Liver (tissue), 9 donors: ENCODE measurements around the gene GIMAP8. TPM values are rescaled to one million over a fixed set of nuclear protein-coding genes. Genes with fewer than 3 reads are reported as not detected.

Experiments
- DNase-seq: peaks from one replicate; pipeline ENCODE4 v3.0.0-alpha.2; 2017; ENCODE audit warnings: low spot score
- H3K27ac ChIP-seq, 2 donors: one replicate each; pipeline ENCODE4 v1.7.0; 2013; ENCODE audit warnings: inconsistent platforms in 2 of 2, low read length in 2 of 2, control low read depth in 1 of 2, low read depth in 1 of 2, mild to moderate bottlenecking in 1 of 2
- H3K27me3 ChIP-seq, 4 donors: one replicate each; pipeline versions ENCODE4 v1.6.1 to v1.7.0; 2013; ENCODE audit warnings: low read length in 3 of 4, inconsistent platforms in 1 of 4, mild to moderate bottlenecking in 1 of 4, moderate library complexity in 1 of 4; ENCODE audit not compliant: control insufficient read depth in 4 of 4, insufficient read depth in 4 of 4
- H3K36me3 ChIP-seq, 4 donors: one replicate each; pipeline versions ENCODE4 v1.6.1 to v1.7.0; 2013; ENCODE audit warnings: low read length in 3 of 4, mild to moderate bottlenecking in 3 of 4, low read depth in 1 of 4, moderate library complexity in 1 of 4; ENCODE audit not compliant: control insufficient read depth in 4 of 4, insufficient read depth in 3 of 4
- H3K4me1 ChIP-seq, 4 donors: one replicate each; pipeline versions ENCODE4 v1.6.1 to v1.7.0; 2013; ENCODE audit warnings: low read length in 3 of 4, mild to moderate bottlenecking in 3 of 4, moderate library complexity in 1 of 4; ENCODE audit not compliant: control insufficient read depth in 4 of 4, insufficient read depth in 4 of 4
- H3K4me3 ChIP-seq, 3 donors: one replicate each; pipeline versions ENCODE4 v1.6.1 to v1.7.0; 2013; ENCODE audit warnings: low read length in 3 of 3, control low read depth in 1 of 3, low read depth in 1 of 3, mild to moderate bottlenecking in 1 of 3
- H3K9ac ChIP-seq, 2 donors: one replicate each; pipeline ENCODE4 v1.7.0; 2013; ENCODE audit warnings: low read length in 2 of 2, mild to moderate bottlenecking in 2 of 2, moderate library complexity in 2 of 2, control low read depth in 1 of 2, low read depth in 1 of 2
- H3K9me3 ChIP-seq, 4 donors: one replicate each; pipeline versions ENCODE4 v1.6.1 to v1.7.0; 2013; ENCODE audit warnings: low read length in 3 of 4; ENCODE audit not compliant: control insufficient read depth in 4 of 4
- CTCF ChIP-seq: fragments of 150-350 bp; IDR thresholded peaks from 2 replicates; pipeline ENCODE4 v1.5.1; 2017; ENCODE audit warnings: improper control_type of control experiment, low read depth, low read length; ENCODE audit not compliant: missing input control
- EGR1 ChIP-seq, 2 donors: IDR thresholded peaks; 2 replicates each; pipeline ENCODE4 v1.6.1; 2016 to 2018; ENCODE audit warnings: antibody characterized with exemption in 2 of 2, low read depth in 2 of 2
- FOXA1 ChIP-seq: IDR thresholded peaks from 2 replicates; pipeline ENCODE4 v1.6.1; 2016; ENCODE audit warnings: antibody characterized with exemption
- FOXA2 ChIP-seq: IDR thresholded peaks from 2 replicates; pipeline ENCODE4 v1.6.1; 2016; ENCODE audit warnings: antibody characterized with exemption
- HNF4A ChIP-seq, 2 donors: conservative IDR thresholded peaks; 2 replicates each; pipeline ENCODE4 v1.6.1; 2016; ENCODE audit warnings: antibody characterized with exemption in 2 of 2, mild to moderate bottlenecking in 2 of 2
- JUND ChIP-seq, 2 donors: IDR thresholded peaks; 2 replicates each; pipeline ENCODE4 v1.6.1; 2016; ENCODE audit warnings: antibody characterized with exemption in 2 of 2
- MAX ChIP-seq: IDR thresholded peaks from 2 replicates; pipeline ENCODE4 v1.6.1; 2016; ENCODE audit warnings: antibody characterized with exemption
- RAD21 ChIP-seq, 2 donors: IDR thresholded peaks; 2 replicates each; pipeline ENCODE4 v1.6.1; 2016; ENCODE audit warnings: antibody characterized with exemption in 2 of 2, mild to moderate bottlenecking in 2 of 2
- REST ChIP-seq: IDR thresholded peaks from 2 replicates; pipeline ENCODE4 v1.6.1; 2016; ENCODE audit warnings: antibody characterized with exemption, mild to moderate bottlenecking
- RXRA ChIP-seq, 2 donors: IDR thresholded peaks; 2 replicates each; pipeline ENCODE4 v1.6.1; 2017 to 2018; ENCODE audit warnings: antibody characterized with exemption in 2 of 2, mild to moderate bottlenecking in 1 of 2
- YY1 ChIP-seq: IDR thresholded peaks from 2 replicates; pipeline ENCODE4 v1.6.1; 2016; ENCODE audit warnings: antibody characterized with exemption, mild to moderate bottlenecking
- WGBS: extraction: QIAGEN DNeasy Blood & Tissue Kit; methylation state at CpG from one replicate; pipeline ENCODE4 v1.1.7; 2013; 5-methylcytosine and 5-hydroxymethylcytosine counted together
- polyA plus RNA-seq, 2 donors: library from polyadenylated mRNA; stranded (reverse) in 1 of 2; unstranded in 1 of 2; fragments of 200-250 nt in 1 of 2; fragments of >200 nt in 1 of 2; fragmentation: Nextera tagmentation in 1 of 2; extraction: Ambion mirVana in 1 of 2; gene quantifications; one replicate each; pipeline versions ENCODE4 v1.2.1 to v1.2.3, GENCODE V29; 2013 to 2015
- total RNA-seq, 2 donors: library from RNA; depleted of rRNA; stranded (reverse); fragments of >200 nt; gene quantifications; one replicate each; pipeline ENCODE4 v1.2.3, GENCODE V29; 2014
- TF ChIP-seq, protein P1 (sequence below): IDR thresholded peaks from 2 replicates; pipeline ENCODE4 v1.6.1; 2016; ENCODE audit warnings: antibody characterized with exemption
- TF ChIP-seq, protein P2 (sequence below): IDR thresholded peaks from 2 replicates; pipeline ENCODE4 v1.6.1; 2016; ENCODE audit warnings: antibody characterized with exemption
- donor health status: healthy.
- donor health status: healthy.
- donor health status: healthy.
- donor health status: healthy.
- donor health status: healthy.

The GIMAP8 gene
- total and polyA plus RNA-seq, 4 donors, result 1.6 to 9.4 (median 7.6) TPM

DNA sequence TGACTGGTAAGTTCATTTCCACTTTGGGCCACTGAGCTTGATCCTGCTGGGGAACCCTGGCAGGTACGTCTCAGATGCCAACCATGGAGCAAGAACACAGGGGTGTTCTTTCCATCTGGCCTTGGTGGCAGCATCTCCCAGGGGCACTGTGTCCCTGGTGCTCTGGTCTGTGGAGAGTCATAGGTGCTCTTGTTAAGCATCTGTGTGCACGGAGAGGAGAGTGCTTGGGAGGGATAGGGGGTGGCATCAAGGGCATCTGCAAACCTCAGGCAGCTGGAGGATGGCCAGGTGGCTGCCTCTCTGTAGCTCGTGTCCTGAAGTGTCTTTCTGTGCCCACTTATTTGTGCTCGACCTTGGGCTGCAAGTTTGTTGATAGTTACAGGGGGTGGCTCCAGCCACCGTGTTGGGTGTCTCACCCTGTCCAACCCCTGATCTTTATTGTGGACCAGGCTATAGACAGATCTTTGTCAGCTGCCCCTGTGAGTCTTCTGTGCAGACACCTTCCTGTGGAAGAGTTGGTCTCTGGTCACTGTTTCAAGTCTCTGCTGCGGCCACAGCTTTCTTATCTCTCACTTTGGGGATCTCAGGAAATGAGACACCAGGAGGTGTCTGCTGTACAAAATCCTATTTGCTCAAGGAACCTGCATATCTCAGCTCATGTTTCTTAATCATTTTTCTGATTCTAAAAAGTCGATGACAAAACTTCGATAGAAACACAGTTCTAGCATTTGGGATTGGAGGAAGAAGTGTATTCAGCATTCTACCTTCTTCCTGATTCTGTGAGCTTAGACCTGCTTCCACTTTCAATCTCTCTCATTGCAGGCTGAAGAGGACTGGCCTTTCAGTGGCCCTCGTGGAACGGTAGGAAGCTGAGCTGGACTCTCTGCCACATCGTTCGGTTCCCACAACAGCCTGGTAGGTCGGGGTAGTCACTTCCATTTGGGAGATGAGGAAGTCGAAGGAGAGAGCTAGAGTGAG lies 17.2 kb upstream of the GIMAP8 start (continued):
- TF ChIP-seq, protein P1, sequence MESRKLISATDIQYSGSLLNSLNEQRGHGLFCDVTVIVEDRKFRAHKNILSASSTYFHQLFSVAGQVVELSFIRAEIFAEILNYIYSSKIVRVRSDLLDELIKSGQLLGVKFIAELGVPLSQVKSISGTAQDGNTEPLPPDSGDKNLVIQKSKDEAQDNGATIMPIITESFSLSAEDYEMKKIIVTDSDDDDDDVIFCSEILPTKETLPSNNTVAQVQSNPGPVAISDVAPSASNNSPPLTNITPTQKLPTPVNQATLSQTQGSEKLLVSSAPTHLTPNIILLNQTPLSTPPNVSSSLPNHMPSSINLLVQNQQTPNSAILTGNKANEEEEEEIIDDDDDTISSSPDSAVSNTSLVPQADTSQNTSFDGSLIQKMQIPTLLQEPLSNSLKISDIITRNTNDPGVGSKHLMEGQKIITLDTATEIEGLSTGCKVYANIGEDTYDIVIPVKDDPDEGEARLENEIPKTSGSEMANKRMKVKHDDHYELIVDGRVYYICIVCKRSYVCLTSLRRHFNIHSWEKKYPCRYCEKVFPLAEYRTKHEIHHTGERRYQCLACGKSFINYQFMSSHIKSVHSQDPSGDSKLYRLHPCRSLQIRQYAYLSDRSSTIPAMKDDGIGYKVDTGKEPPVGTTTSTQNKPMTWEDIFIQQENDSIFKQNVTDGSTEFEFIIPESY, result no peak
- no peak for TF ChIP-seq HNF4A (conservative IDR thresholded peaks at IDR 0.05)

DNA sequence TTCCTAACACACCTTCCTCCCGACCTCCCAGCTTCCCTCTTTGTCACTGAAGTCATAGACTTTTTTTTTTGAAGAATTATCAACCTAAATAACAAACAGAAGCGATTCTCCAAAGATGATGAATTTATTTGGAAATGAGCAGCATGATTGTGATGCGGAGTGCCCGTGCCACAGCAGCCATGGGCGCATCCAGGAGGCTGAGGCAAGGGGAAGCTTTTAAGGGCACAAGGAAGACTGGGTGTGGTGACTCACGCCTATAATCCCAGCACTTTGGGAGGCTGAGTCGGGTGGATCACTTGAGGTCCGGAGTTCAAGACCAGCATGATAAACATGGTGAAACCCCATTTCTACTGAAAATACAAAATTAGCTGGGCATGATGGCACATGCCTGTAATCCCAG lies 16.2 kb upstream of the GIMAP8 start:
- no peaks in the 10 kb centered on the region for H3K36me3 ChIP-seq
- TF ChIP-seq FOXA2, result no peak
- no peak for TF ChIP-seq EGR1 (IDR thresholded peaks at IDR 0.05; ENCODE audit: low read depth in 2 of 2)
- TF ChIP-seq REST, result no peak
- TF ChIP-seq RAD21 (IDR thresholded peaks at IDR 0.05), result no peak
- TF ChIP-seq, protein P2, sequence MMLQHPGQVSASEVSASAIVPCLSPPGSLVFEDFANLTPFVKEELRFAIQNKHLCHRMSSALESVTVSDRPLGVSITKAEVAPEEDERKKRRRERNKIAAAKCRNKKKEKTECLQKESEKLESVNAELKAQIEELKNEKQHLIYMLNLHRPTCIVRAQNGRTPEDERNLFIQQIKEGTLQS, result no peak
- no peak for TF ChIP-seq HNF4A (conservative IDR thresholded peaks at IDR 0.05)
- no peak for TF ChIP-seq JUND (IDR thresholded peaks at IDR 0.05)
- H3K27ac ChIP-seq, result no peak overlapping the region
- 85% methylated on average over 8 of the region's 8 CpGs for WGBS
- H3K9me3 ChIP-seq, result no peaks in the 10 kb centered on the region
- DNase-seq, result no peak
- H3K4me3 ChIP-seq, result no peak overlapping the region
- no peak overlapping the region for H3K9ac ChIP-seq
- H3K4me1 ChIP-seq, result no peaks in the 10 kb centered on the region
- H3K27me3 ChIP-seq, result no peaks in the 10 kb centered on the region

GRCh38 chr7:150435047-150435389 lies 15.4 kb upstream of the GIMAP8 start:
- Histone ChIP-seq H3K27me3 (no peaks in the 10 kb centered on the region), H3K9ac (no peak overlapping the region), H3K27ac (no peak overlapping the region), H3K4me1 (no peaks in the 10 kb centered on the region), H3K36me3 (no peaks in the 10 kb centered on the region), H3K4me3 (no peak overlapping the region), H3K9me3 (no peaks in the 10 kb centered on the region)
- no peak for DNase-seq
- 75% methylated on average over 4 of the region's 4 CpGs for WGBS
- no peak for TF ChIP-seq RXRA (IDR thresholded peaks at IDR 0.05)
- TF ChIP-seq FOXA2, result no peak
- TF ChIP-seq REST, result no peak
- TF ChIP-seq, protein P2, result no peak
- TF ChIP-seq, protein P1, result no peak
- TF ChIP-seq CTCF, result no peak
- no peak for TF ChIP-seq JUND (IDR thresholded peaks at IDR 0.05)
- no peak for TF ChIP-seq YY1
- TF ChIP-seq FOXA1, result no peak
- TF ChIP-seq MAX, result no peak
